GM18502 (cell line): ENCODE measurements around the gene CRACR2A.

Source experiments
- ATAC-seq: cut with Tn5 transposase; IDR thresholded peaks from one replicate; pipeline ENCODE4 v1.9.1; 2021; ENCODE audit warnings: mild to moderate bottlenecking; ENCODE audit not compliant: unreplicated experiment, poor library complexity

The CRACR2A gene

DNA sequence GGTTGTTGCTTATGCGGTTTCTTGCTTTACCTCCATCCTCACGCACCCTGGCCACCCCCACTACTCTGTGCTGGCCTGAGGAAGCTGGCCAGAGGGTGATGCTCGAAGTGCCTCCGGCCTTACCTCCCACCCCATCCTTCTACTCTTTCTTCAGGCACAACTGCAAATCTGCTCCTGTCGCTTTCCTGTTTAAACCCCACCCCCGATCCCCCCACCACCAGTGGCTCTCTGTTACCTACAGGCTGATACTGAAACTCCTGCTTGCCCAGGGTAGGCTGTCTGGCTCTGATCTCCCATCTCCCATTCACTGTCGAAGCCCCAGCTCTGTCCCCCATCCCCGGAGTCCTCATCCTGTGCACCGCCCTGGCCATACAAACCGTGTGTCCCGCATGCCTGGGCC lies 150.4 kb downstream of the CRACR2A start:
- ATAC-seq = no peak

DNA sequence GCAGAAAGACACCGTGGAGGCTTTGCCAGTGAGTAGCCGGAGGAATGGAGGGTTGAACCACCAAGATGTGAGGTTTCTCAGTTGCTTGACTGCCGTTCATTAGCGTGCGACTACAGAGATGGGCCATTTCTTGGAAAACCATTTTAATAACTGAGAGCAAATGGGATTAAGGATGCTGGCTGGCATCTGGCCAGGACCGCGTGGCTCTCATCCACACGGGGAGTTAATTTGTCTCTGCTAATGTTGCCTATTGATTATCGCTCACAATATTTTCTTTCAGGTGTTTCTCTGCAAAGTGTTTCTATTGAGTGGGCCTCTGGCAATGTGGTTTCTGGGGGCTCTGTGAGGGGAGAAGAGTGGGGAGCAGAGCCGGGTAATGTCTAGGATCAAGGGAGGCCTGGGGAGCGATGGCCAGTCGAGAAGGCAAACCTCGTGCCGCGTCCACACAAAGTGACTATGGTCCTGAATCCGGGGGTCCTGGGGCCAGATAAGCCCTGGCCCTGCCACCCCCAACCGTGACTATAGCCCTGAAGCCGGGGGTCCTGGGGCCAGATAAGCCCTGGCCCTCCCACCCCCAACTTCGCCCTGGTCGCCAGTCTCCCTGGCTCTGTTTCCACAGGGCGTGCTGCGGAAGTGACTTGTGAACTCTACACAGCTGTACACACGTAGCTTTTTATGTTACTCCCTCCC lies 151.3 kb downstream of the CRACR2A start:
- no peak for ATAC-seq

DNA sequence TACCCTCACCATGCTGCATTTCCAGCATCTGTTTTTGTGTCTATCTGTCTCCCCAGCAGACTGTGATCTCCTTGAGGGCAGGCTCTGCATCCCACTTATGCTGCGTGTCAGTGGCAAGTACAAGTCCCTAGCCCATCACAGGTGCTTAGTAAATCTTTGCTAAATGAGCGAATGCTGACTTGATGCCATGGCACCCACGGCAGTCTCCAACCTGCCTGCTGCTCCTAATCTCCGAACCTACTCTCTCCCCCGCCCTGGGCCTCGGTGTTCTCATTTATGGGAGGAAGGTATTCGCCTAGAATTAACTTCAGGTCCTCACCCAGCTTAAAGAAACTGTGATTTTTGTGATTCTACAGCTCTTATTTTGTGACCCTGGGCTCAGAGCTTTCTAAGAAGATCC lies 152.0 kb downstream of the CRACR2A start:
- no peak for ATAC-seq

DNA sequence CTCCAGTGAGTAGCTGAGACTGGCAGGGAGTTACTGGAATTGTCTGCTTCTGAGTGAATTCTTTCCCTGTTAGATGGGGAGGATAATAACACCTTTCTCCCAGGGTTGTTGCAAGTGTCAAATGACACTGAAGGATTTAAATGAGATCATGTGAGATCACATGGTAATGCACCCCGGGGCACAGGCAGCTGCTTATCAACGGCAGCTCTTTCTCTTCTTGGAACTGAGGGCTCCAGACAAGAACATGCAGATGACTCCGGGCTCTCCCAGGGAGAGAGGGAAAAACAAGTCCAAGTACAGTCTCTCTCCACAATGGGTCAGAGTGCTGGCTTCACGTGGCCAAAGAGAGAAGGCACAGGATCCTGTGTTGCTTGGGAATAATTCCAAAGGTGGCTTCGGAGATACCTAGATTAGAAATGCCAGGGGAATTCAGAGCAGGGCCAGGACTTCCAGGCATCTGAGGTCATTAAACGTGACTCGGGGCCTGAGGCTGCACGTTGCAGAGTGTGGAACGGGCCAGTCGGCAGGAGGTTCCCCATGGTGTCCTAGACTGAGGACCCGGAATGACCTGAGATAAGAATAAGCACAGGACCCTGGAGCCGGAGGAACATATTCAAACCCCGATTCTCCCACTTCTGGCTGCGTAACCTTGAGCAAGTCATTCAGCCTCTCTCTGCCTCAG lies 152.7 kb downstream of the CRACR2A start:
- ATAC-seq = no peak

DNA sequence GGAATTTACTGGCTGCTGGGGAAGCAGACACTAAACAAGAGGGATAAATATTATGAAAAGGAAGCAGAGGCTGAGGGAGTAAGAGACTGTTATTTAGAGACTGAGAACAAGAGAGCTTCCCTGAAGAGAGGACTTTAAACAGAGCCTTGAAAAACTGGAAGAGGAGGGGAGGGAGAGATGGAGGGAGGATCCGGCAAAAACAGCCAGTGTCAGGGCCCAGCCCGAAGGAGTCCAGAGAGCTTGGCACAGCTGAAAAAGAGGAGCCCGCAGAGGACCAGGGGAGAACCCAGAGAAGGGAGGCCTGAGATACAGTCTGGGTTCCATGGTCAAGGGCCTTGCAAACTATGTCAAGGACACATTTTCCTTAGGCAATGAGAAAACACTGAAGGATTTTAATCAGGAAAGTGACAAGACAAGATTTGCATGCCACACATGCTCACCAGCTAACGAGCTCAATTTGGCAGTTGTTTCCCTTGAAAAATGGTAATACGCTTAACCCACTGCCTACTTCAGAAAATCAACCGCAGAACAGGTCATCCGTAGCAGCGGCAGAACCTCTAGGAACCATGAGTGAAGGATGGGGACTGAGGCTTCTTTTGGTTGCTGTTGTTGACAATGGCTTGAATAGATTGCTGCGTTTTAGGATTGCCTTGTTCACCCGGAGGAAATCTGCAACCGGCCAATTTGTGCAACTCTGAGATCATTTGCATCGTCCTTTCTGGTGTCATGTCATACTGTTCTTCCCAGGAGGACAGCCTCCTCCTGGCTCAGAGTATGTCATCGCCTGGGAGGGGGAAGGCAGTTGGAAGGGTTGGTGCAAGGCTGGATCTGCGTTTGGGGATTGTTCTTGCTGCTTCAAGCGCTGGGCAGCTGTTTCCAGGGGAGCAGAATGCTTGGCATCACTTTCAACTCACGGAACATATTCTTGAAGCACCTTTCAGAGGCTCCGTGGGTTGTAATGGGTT lies 153.7 kb downstream of the CRACR2A start:
- no peak for ATAC-seq

DNA sequence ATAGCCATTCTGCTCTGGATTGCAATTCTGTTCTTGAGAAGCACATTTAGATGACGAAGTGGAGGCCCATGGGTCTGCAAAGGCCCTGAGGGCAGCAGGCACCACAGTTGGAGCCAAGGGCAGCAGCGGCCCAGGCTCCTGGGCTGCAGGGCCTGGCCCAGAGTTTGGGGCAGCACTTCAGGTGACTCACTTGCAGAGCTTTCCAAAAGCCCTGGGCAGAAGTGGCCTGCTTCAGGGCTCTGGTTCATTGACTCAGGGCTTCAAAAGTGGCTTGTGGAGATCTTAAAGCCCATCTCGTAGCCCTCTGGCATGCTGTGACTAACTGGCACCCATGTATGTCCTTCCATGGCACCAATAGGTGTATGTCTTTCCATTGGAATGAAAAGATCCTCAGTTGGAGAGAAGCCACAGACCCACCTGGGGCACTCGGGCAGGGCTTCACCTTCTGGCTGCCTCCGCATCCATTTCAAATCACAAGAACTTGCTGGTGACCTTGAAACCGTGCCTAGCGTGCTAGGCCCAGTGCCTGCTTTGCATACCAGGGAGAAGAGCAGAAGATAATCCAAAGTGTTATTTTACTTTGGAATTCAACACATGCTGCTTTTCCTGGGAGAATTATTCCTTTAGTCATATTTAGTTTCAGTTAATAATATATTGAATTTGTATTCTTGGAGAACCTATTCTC lies 155.2 kb downstream of the CRACR2A start:
- ATAC-seq = no peak

DNA sequence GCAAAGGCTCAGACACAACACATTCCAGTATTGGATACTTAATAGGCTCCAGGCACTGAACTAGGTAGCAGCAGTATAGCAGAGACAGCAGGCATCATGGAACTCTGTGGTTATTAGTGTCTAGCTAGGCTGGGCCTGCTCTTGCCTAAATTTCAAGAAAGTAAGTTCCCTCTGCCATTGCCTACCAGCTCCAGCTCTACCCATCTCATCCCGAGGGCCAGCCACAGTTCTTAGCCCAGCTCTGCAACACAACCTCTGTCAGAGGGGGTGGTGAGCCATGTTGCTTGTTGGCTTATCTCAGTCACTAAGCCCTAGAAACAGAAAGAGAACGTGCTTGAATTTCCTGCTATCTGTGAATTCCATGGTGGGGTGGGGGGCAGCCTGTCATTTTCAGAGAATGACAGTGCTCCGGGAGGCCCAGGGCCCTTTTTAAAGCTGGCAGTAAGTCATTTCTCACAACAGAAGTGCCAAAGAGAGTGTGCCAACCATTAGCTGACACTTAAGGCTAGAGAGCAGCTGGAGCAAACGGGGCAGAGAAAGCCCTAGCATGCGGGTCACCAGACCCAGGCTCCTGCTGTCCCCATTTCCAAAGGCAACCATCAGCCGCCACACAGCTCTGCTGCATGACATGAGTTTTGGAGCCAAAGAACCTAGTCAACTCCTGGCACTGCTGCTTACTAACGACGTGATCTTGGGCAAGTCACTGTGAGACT lies 156.1 kb downstream of the CRACR2A start:
- no peak for ATAC-seq

DNA sequence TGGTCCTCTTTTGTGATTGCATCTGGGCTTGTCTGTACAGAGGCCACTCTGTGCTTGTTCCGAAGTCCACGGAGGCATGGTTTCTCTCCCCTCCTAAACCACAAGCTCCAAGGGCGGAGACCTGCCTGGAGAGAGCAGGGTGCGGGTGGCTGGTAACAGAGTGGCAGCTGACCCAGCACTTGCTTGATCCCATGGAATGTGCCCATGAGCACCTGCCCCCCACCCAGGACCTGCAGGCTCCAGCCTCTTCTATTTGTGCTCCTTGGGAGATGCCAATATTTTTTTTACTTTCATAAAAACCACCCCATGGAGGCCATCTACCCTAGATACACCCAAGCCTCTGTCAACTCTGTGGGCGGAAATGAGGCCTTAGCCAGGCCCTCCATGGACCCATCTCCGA lies 157.2 kb downstream of the CRACR2A start:
- ATAC-seq = no peak

DNA sequence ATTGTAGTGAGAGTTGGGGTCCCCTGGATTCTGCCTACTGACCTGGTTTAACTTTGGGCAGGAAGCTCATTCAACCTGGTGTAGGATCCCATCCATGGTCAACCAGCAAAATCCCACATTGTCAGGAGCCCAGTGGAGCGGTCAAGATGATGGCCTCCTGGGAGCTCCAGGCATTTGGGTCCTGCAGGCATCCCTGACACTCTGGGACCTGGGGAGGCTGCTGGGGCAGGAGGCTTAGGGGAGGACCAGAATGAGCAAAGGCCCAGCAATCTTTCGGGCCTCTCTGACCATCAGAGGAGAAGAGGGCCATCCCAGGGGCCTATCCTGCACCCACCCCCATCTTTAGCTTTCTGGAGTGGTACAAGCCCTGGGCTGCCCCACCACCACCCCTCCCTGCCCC lies 157.9 kb downstream of the CRACR2A start:
- ATAC-seq = no peak

DNA sequence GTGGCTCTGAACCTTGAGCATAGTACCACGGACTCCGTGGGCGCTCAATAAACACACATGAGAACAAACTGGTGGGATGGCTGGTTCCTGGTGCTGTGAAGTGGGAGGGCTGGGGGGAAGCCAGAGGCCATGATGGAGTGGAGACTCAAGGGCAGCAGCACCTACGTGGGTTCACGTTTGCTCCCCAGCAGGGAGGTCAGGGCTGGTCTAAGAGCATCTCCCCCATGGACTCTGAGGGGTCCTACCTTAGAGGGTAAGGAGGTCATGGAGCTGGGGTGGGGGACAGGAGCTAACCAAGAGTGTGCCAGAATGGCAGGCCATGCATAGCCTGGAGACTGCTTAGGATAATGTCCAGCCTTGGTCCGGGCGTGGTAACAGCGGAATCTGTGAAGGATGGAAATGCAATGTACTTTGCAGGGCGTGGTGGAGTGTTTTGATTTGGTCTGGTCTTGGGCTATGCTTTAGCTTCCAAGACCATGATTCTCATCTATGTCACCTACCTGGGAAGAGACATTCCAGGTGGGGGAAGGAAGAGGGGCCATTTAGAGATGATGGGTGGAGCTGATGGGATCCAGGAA lies 158.9 kb downstream of the CRACR2A start:
- ATAC-seq = no peak

DNA sequence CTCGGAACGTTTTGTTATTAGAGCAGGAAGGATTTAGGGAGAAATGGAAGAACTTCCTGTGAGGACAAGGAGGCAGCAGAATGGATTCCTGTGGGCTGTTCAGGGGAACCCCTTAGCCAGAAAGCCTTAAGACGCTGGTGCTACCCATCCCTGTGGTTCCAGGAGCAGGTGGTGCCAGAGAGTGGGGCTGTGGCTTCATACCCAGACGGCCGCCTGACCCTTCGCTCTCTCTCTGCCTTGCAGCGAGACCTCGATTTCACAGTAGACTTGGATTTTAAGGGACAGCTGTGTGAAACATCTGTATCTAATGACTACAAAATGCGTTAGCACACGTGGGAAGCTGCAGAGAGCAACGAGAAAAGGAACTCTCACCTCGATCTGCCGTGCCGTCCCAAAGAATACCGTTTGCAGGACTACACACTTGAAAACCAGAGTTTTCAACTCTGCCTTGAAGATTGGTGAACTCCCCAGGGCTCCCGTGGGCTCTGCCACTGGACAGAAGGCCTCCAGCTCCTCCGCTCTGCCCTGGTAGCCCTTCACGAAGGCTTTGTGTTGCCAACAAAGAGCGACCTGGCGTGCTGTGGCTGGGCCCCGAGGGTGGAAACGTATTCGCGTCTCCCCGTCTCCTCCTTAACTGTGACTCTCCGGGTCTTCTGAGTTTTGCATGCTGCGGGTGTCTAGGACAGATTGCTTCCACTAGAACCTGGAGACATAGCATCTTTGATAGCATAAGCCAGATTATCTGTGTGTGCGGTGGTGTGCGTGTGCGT lies 159.9 kb downstream of the CRACR2A start:
- ATAC-seq = no peak

DNA sequence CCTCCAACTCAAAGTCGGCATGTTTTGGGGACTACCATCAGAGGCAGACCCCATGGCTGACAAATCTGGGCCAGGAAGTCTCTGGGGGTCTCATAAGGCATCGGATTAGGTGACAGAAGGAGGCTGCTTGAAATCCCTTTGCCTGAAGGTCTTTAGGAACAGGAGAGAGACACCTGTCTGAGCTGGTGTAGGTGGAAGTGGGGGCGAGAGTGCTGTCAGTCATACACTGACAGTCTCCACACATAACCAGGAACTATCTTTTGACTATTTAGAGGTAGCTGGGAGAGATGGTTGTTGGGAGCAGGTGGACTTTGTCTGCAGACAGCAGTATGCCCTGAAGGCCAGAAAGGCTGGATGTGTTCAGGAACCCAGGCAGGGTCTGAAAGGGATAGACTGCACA lies 163.2 kb downstream of the CRACR2A start:
- ATAC-seq = no peak

DNA sequence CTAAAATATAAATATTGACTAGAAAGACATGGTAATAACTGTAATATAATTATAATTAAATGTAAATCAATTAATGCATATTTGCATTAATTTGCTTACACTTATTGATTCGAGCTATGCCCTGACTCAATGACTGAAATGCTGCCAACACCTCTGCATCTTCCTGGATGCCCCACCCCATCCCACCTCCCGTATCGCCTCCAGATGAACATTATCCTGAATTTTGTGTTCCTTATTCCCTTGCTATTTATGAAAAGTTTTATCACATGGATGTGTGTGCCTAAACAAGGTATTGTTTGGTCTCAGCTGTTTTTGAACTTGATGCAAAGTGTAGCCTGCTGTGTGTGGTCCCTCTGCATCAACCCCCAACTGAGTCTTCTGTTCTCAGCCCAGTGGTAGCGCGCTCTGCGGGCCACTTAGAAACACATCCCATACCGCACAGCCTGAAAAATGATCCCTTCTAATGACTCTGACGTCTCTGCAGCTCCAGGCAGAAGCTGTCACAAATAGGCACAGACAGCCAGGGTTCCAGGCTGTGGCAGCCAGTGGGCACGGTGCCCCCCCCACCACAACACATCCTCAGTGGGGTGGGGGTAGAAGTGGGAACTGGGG lies 165.4 kb downstream of the CRACR2A start:
- ATAC-seq = no peak

DNA sequence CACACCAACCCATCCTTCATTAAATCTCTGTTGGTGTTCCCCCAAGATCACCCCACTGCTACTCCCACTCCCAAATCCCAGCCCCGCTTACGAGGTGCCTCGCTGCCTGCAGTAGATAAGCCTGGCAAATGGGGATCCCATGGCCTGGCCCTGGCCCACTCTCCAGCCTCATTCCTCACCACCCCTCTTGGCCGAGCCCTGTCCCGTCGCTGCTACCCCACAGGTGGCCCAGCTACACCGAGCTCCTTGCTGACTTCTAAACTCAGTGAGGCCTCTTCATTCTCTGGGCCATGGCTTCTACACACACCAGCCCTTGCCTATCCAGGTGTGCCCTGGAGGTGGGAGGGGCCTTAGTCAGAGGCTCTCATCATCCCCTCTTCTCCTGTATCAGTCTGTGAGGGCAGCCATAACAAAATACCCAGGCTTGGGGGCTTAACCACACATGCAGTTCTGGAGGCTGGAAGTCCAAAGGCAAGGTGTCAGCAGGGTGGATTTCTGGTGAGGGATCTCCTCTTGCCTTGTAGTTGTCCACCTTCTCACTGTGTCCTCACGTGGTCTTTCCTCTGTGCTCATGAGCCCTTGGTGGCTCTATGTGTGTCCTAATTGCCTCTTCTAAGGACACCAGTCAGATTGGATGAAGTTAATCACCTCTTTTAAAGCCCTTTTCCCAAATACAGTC lies 169.1 kb downstream of the CRACR2A start:
- no peak for ATAC-seq

DNA sequence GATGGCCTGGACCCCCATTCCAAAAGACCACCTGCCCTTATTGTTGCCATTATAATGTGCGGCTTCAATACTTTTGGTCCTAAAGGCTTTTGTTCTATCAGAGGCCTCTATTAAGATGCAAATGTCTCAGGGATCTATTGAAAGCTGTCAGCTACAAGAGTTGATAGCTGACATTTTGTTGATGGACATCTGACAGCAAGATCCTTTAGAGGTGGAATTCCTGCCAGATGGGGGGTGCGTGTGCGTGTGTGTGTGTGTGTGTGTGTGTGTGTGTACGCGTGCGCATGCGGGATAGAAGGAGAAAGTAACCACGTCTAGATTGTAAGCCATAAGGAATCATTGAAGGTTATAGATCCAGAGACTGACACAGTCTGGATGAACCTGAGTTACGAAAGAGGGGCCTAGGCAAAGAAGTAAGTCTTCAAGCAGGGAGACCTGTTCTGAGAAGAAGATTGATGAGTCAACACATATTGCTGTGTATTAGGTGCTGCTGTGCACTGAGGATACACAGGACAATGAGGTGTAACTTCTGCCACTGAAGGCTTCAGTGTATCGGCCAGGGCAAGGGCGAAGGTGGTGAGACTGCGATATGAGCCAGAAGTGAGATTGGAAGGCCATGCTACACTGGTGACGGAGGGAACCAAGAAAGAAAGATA lies 172.7 kb downstream of the CRACR2A start:
- ATAC-seq = no peak

DNA sequence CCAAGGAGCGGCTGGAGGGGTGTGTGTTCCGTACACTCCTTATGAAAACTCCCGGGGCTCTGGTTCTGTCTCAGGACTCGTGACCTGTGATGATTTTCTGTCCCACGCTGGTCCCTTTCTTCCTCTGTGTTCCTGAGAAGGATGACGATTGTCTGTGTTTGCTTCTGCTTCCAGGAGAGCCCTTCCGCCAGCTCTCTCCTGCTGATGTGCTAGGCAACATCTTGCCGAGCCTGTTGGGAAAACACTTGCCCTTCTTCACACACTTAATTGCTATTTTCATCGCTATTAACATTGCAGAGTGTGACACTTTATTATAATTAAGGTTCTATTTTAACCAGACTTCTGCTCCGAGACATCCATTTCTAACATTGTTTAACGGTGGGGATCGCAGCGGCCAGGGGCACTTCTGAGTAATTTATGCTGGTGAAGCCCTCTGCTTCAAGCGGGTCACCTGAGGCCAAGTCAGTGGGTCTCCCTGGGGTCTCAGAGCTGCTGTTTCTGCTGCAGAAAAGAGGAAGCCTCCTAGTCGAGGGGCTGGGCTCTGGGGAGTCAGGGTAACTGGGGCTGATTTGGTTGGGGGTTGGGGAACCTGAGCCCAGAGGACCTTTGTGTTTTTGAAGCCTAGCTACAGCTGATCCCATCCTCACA lies 173.3 kb downstream of the CRACR2A start:
- ATAC-seq = no peak

DNA sequence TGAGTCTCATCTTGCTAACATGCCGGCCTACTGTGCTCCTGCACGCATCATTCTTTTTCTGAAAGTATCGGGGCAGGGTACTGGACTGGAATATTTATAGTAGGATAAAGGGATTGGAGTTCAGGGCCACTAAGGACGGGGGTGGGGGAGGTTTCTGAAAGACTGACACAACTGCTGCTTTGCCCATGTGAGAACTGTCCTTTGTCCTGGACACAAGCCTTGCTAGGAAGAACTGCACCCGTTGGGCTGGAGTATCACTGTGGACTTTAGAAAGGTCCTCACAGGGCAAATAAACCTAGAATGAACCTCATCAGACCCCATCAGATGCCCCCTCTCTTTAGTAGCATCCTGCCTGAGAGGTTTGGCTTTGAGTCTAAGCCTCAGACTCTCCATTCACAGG lies 174.4 kb downstream of the CRACR2A start:
- ATAC-seq = no peak
